Vagina (tissue), 2 donors: ENCODE results near the gene NDUFAF8. TPM values are rescaled to one million over a fixed set of nuclear protein-coding genes. Genes with fewer than 3 reads are reported as not detected.

Experiments
- DNase-seq, 2 donors: peaks; one replicate each; pipeline ENCODE4 v3.0.0-alpha.2; 2017; ENCODE audit errors: extremely low spot score in 2 of 2
- H3K27ac ChIP-seq: fragments of 200-600 bp; sonication (generic); one replicate; pipeline ENCODE4 v1.5.1; 2019
- H3K27me3 ChIP-seq: fragments of 200-600 bp; sonication (generic); one replicate; pipeline ENCODE4 v1.5.1; 2019
- H3K36me3 ChIP-seq, 2 donors: fragments of 200-600 bp; sonication (generic); one replicate each; pipeline ENCODE4 v1.5.1; 2017 to 2019
- H3K4me1 ChIP-seq: fragments of 200-600 bp; sonication (generic); one replicate; pipeline ENCODE4 v1.5.1; 2019
- H3K4me3 ChIP-seq, 2 donors: fragments of 200-600 bp; sonication (generic); 1 replicate in 1 of 2; 2 replicates in 1 of 2; pipeline ENCODE4 v1.5.1; 2016 to 2019
- H3K9me3 ChIP-seq: fragments of 200-600 bp; sonication (generic); one replicate; pipeline ENCODE4 v1.5.1; 2019
- POLR2A ChIP-seq, 2 donors: fragments of 450-650 bp; IDR thresholded peaks; one replicate each; pipeline ENCODE4 v1.6.1; 2017; ENCODE audit warnings: antibody characterized with exemption in 2 of 2, mild to moderate bottlenecking in 2 of 2, moderate library complexity in 2 of 2
- POLR2AphosphoS5 ChIP-seq, 2 donors: sonication (generic); formaldehyde crosslinking; IDR thresholded peaks; one replicate each; pipeline ENCODE4 v1.9.0; 2017; ENCODE audit warnings: antibody characterized with exemption in 2 of 2, mild to moderate bottlenecking in 2 of 2, low read depth in 1 of 2; ENCODE audit not compliant: insufficient read depth in 1 of 2
- intact Hi-C: fragments of 100-400 bp; cut with DNase I; formaldehyde crosslinking; loops from one replicate; pipeline ENCODE4 v1.15.1; 2023
- total RNA-seq: library from RNA; depleted of rRNA; stranded (reverse); fragments of >200 nt; gene quantifications from one replicate; pipeline ENCODE4 v1.2.3, GENCODE V29; 2016
- TF ChIP-seq, protein P1 (sequence below), 3 experiments: fragments of 450-650 bp in 2 of 3; fragments of 200-600 bp in 1 of 3; sonication (generic) in 1 of 3; IDR thresholded peaks; one replicate each; pipeline ENCODE4 v1.5.1; 2017 to 2019; ENCODE audit warnings: antibody characterized with exemption in 3 of 3, mild to moderate bottlenecking in 2 of 3, moderate library complexity in 2 of 3

Gene NDUFAF8
- total RNA-seq, 1 donor from 2014 or later: 52.5 TPM

DNA sequence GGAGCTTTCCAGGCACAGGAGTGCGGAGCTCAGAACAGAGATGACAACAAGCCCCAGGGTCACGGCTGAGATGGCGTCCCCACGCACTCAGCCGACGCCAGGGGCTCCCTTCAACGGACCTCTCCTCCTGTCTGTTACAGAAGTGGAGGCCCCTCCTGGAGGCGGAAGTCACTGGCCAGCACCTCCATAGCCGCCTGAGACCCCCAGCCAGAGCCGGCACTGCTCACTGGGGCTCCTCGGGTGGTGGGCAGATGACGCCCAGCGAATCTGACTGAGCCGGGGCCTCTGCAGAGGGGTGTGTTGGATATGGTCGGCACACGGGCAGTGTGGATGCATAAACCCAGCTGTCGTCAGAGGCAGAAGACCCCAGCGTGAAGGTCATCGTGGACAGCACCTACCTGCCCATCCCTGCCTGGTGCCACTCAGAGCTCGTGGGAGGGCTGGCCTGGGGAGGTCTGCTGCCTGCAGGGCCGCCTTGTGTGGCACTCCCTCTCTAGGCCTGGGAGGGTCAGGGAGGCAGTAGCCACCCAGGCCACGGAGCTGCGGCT is 20.0 kb downstream of the NDUFAF8 start:
- Histone ChIP-seq H3K9me3 (no peaks in the 10 kb centered on the region), H3K27me3 (no peaks in the 10 kb centered on the region), H3K4me1 (peaks cover 17% of the 10 kb centered on the region), H3K4me3 (no peak overlapping the region), H3K36me3 (peaks cover 0 to 43% of the 10 kb centered on the region in 2 donors), H3K27ac (no peak overlapping the region)
- TF ChIP-seq POLR2AphosphoS5 (IDR thresholded peaks at IDR 0.05; ENCODE audit: insufficient read depth in 1 of 2, low read depth in 1 of 2) (no peak), POLR2A (IDR thresholded peaks at IDR 0.05) (no peak)
- TF ChIP-seq, protein P1, sequence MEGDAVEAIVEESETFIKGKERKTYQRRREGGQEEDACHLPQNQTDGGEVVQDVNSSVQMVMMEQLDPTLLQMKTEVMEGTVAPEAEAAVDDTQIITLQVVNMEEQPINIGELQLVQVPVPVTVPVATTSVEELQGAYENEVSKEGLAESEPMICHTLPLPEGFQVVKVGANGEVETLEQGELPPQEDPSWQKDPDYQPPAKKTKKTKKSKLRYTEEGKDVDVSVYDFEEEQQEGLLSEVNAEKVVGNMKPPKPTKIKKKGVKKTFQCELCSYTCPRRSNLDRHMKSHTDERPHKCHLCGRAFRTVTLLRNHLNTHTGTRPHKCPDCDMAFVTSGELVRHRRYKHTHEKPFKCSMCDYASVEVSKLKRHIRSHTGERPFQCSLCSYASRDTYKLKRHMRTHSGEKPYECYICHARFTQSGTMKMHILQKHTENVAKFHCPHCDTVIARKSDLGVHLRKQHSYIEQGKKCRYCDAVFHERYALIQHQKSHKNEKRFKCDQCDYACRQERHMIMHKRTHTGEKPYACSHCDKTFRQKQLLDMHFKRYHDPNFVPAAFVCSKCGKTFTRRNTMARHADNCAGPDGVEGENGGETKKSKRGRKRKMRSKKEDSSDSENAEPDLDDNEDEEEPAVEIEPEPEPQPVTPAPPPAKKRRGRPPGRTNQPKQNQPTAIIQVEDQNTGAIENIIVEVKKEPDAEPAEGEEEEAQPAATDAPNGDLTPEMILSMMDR (IDR thresholded peaks at IDR 0.05): no peak
- intact Hi-C loops: loop anchor here (10.0 kb wide), 1 partner anchor 336 kb away; no protein-coding TSS in a partner anchor
- no peak for DNase-seq

DNA sequence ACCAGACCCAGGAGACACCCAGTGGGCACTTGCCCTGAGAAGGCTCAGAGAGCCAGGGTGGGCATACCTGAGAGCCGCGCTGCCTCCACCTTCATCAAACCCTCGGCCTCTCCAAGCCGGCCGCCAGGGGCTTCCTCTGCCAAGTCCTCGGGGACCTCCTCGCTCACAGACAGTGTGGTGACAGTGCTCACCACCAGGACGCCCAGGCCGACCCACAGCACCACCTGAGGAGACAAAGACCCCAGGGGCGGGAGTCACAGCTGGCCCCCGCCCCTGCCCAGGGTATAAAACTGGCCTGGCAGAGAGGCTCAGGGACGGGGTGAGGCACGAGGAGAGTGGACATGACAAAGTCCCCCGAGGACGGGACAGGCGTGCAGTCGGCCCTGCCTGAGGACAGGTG is 21.1 kb downstream of the NDUFAF8 start:
- peaks cover 7% of the 10 kb centered on the region for H3K4me1 ChIP-seq
- H3K4me3 ChIP-seq: no peak overlapping the region
- H3K27ac ChIP-seq: no peak overlapping the region
- no peak for TF ChIP-seq POLR2AphosphoS5 (IDR thresholded peaks at IDR 0.05; ENCODE audit: insufficient read depth in 1 of 2, low read depth in 1 of 2)
- no peak for TF ChIP-seq POLR2A (IDR thresholded peaks at IDR 0.05)
- TF ChIP-seq, protein P1 (IDR thresholded peaks at IDR 0.05): no peak
- peaks cover 0 to 52% of the 10 kb centered on the region in 2 donors for H3K36me3 ChIP-seq
- H3K9me3 ChIP-seq: no peaks in the 10 kb centered on the region
- H3K27me3 ChIP-seq: no peaks in the 10 kb centered on the region
- intact Hi-C loops: no loop called here
- no peak for DNase-seq

DNA sequence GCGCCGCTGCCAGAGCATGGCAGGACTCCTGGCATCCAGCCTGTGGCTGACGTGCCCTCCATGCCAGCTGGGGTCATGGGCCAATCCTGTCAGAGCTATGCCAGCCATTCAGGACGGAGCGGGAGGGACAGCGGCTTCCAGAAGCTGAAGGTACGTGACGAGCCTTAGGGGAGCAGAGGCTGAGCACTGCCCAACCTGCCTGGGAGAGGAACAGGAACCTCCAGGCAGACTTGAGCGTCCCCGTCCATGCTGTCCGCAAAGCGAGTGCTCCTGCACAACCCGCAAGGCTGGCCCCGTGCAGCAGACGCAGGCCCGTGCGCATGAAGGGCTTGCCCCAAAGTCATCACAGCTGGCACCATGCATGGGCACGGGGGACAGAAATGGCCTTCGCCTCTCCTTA is 21.5 kb downstream of the NDUFAF8 start:
- intact Hi-C loops: no loop called here
- Histone ChIP-seq H3K9me3 (no peaks in the 10 kb centered on the region), H3K27ac (no peak overlapping the region), H3K27me3 (no peaks in the 10 kb centered on the region), H3K36me3 (peaks cover 0 to 57% of the 10 kb centered on the region in 2 donors), H3K4me1 (peaks cover 2% of the 10 kb centered on the region), H3K4me3 (no peak overlapping the region)
- TF ChIP-seq POLR2A (IDR thresholded peaks at IDR 0.05): no peak
- TF ChIP-seq, protein P1 (IDR thresholded peaks at IDR 0.05): no peak
- no peak for TF ChIP-seq POLR2AphosphoS5 (IDR thresholded peaks at IDR 0.05; ENCODE audit: insufficient read depth in 1 of 2, low read depth in 1 of 2)
- no peak for DNase-seq

DNA sequence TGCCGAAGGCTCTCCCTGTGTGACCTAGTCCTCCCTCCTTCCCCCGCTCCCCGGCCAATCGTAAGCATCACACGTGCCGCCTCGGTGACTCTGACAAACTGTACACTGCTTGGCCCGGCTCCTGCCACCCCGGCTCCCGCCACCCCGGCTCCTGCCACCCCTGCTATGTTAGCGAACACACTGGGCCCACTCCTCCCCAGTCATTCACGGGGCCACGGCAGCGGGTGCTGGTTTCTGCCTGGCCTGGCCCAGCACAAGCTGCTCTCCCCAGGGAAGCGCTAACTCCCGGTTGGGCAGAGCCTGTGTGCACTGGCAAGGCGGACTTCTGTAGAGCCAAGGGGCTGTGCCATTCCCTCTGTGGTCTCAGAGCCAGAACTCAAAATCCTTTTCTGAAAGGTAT is 22.0 kb downstream of the NDUFAF8 start:
- no peaks in the 10 kb centered on the region for H3K4me1 ChIP-seq
- no peak overlapping the region for H3K4me3 ChIP-seq
- no peaks in the 10 kb centered on the region for H3K9me3 ChIP-seq
- H3K27me3 ChIP-seq: no peaks in the 10 kb centered on the region
- H3K27ac ChIP-seq: no peak overlapping the region
- intact Hi-C loops: no loop called here
- H3K36me3 ChIP-seq: peaks cover 0 to 61% of the 10 kb centered on the region in 2 donors
- TF ChIP-seq, protein P1 (IDR thresholded peaks at IDR 0.05): no peak
- TF ChIP-seq POLR2A (IDR thresholded peaks at IDR 0.05) (no peak), POLR2AphosphoS5 (IDR thresholded peaks at IDR 0.05; ENCODE audit: insufficient read depth in 1 of 2, low read depth in 1 of 2) (no peak)
- DNase-seq: no peak

DNA sequence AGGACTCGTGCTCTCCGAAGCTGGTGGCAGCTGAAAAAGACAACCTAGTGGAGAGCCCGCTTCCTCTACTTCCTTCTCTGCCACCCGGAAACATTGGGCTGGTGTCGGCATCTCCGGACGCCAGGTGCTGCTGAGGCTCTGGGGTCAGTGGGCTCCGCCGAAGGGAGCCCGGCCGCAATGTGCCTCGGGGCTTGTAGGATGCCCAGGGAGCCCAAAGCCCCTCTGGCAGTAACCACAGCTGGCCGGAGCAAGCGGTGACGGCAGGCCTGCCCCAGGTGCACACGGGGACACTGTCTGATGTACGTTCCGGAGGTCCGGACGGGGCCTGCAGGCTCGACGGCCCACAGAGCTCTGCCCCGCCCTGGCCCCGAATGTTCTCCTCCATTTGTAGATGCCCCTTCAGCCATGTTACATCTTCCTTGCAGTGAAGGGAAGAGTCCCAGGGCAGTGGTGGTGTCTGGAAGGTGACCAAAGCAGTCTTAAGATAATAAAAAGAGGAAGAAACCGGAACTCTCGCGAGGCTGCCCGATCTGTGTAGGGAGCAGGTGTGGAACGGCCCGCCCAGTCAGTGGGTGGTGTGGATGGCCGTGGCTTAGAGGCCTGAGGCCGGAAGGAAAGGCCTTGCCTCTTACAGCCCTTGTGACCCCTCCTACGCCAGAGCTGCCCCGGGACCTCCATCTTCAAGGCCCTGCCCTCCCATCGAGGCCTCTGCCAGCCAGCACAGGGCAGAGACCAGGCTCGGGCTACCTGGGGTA is 22.6 kb downstream of the NDUFAF8 start:
- DNase-seq: no peak
- Histone ChIP-seq H3K4me3 (no peak overlapping the region), H3K36me3 (peaks cover 0 to 62% of the 10 kb centered on the region in 2 donors), H3K27ac (no peak overlapping the region), H3K9me3 (no peaks in the 10 kb centered on the region), H3K27me3 (no peaks in the 10 kb centered on the region), H3K4me1 (no peaks in the 10 kb centered on the region)
- TF ChIP-seq, protein P1 (IDR thresholded peaks at IDR 0.05): no peak
- TF ChIP-seq POLR2AphosphoS5 (IDR thresholded peaks at IDR 0.05; ENCODE audit: insufficient read depth in 1 of 2, low read depth in 1 of 2): no peak
- intact Hi-C loops: no loop called here
